ENCODE results near the gene DTWD2.
"Not testable (repeated sequence)": the region's sequence is repeated elsewhere in the genome, so short reads cannot be mapped to it uniquely, and the experiment has no call there.

The DTWD2 gene

DNA sequence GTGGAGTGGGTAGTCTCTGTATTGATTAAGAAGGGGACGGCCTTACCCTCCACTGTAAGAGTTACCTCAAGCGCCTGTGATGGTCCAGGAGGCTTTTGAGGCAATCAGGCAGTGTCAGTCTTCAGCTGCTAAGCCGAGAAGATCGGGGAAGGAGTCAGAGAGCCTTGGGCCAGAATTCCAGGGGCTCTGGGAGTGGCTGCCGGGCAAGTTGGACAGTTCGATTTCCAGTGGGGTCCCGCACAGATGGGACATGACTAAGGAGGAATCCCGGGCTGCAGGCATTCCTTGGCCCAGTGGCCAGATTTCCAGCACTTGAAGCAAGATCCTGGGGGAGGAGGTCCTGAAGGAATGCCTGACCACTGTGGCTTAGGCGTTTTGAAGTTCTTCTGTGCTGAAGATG lies 38.0 kb downstream of the DTWD2 start:
- DNase-seq (ENCODE audit: low read depth) = not testable (repeated sequence)

- DNase-seq (ENCODE audit: low read depth) = no peak
Measured at GRCh38 chr5:118946138-118946800, 42.1 kb downstream of the DTWD2 start.

- no peak for DNase-seq (ENCODE audit: low read depth)
Measured at GRCh38 chr5:118937393-118938061, 50.8 kb downstream of the DTWD2 start.

- no peak for DNase-seq (ENCODE audit: low read depth)
Measured at GRCh38 chr5:118933703-118934102, 54.6 kb downstream of the DTWD2 start.

DNA sequence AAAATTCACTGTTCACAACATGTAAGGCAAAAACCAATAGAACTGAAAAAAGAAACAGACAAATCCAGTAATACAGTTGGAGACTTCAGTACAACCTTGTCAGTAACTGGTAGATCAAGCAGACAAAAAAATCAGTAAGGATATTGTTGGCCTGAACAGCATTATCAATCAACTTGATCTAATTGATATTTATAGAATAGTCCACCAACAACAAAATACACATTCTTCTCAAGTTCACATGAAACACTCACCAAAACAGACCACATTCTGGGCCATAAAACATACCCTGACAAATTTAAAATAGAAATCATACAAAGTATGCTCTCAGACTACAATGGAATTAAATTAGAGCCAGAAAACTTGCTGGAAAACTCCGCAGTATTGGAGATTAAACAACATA lies 56.8 kb downstream of the DTWD2 start:
- DNase-seq (ENCODE audit: low read depth) = no peak

DNA sequence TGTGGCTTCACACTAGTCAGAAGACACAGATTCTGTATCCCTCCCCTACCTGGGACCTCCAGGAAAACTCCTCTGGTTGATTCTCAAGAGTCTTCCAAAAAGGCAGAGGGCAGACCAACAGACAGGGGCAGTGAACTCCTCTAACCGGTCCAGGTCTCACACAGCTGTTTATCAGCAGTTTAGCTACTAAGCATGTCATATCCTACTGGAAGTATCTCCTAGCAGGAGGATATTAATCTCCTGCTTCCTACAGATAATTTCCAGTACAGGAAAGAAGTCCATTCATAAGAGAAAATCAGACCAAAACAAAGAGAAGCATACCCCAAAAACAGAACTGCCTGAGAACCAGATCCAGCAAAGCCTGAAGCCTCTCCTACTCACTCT lies 64.3 kb downstream of the DTWD2 start:
- no peak for DNase-seq (ENCODE audit: low read depth)

- no peak for DNase-seq (ENCODE audit: low read depth)
Measured at GRCh38 chr5:118923295-118924005, 64.9 kb downstream of the DTWD2 start.

DNA sequence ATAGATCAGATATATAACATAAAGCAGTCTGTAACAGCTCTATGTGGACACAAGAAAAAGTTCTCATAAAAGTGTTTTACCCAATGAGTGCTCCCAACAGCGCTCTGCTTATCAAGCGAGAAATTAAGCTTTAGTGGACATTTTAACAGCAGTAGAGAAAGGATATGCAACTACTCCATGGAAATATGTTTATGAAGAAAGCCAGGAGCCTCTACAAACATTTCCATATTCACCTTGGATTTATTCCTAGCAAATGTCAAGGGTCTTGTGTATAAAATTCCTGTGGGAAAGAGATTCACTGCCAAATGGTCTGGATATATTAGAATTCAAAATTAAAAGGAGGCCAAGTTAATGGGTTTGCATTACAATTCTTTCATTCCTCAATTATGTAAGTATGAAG lies 66.5 kb downstream of the DTWD2 start:
- DNase-seq (ENCODE audit: low read depth) = no peak

- DNase-seq (ENCODE audit: low read depth) = no peak
Measured at GRCh38 chr5:118919016-118919415, 69.3 kb downstream of the DTWD2 start.

- DNase-seq (ENCODE audit: low read depth) = no peak
Measured at GRCh38 chr5:118918232-118918631, 70.1 kb downstream of the DTWD2 start.

DNA sequence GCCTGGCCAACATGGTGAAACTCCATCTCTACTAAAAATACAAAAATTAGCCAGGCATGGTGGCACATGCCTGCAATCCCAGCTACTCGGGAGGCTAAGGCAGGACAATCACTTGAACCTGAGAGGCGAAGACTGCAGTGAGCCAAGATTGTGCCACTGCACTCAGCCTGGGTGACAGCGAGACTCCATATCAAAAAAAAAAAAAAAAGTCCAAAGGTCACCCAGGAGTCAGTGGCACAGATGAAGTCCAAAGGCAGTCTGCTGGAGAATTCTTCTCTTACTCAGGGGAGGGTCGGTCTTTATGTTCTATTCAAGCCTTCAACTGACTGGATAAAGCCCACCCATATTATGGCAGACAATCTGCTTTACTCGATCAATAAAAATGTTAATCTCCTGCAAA lies 80.8 kb downstream of the DTWD2 start:
- DNase-seq (ENCODE audit: low read depth) = not testable (repeated sequence)

GRCh38 chr5:118906947-118907346 lies 81.4 kb downstream of the DTWD2 start:
- no peak for DNase-seq (ENCODE audit: low read depth)

DNA sequence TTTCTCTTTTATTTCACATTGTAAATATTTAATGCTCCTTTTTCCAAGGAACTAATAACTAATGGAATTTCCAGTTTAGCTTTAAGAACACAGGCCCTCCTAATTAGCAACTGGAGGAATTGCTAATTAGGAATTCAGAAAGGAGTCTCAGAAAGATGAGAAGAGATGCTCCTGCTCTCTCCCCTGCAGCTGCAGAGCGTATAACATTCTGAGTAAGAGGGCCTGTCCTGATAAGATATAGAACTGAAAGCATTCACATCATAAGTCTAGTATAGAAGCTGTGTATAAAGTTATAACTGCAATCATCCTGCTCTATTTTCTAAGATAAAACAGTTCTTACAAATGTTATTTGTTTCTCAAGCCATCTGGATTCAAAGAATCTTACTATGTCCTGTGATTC lies 83.2 kb downstream of the DTWD2 start:
- DNase-seq (ENCODE audit: low read depth) = no peak

- no peak for DNase-seq (ENCODE audit: low read depth)
Measured at GRCh38 chr5:118902656-118903438, 85.5 kb downstream of the DTWD2 start.

GRCh38 chr5:118894709-118895108 lies 93.6 kb downstream of the DTWD2 start:
- no peak for DNase-seq (ENCODE audit: low read depth)

DNA sequence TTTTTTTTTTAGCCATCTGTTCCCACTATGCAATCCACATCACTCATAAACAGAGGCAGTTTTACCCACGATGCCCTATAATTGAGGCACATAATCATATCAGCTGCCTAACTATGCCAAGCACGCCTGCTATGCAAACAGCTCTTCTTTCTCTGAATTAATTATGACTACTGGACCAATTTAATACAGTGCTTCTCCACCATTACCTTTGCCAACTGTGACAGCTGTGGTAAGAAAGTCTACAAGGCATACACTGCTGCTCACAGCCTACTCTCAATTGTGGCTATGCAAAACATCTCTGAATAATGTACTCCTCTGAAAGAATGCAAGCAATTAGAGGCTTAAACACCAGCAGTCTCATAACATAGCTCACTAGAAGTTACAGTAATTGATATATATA lies 97.1 kb downstream of the DTWD2 start:
- DNase-seq (ENCODE audit: low read depth) = no peak

- no peak for DNase-seq (ENCODE audit: low read depth)
Measured at GRCh38 chr5:118889165-118889564, 99.2 kb downstream of the DTWD2 start.

- no peak for DNase-seq (ENCODE audit: low read depth)
Measured at GRCh38 chr5:118888556-118888955, 99.8 kb downstream of the DTWD2 start.

GRCh38 chr5:118883362-118883761 lies 105.0 kb downstream of the DTWD2 start:
- no peak for DNase-seq (ENCODE audit: low read depth)

DNA sequence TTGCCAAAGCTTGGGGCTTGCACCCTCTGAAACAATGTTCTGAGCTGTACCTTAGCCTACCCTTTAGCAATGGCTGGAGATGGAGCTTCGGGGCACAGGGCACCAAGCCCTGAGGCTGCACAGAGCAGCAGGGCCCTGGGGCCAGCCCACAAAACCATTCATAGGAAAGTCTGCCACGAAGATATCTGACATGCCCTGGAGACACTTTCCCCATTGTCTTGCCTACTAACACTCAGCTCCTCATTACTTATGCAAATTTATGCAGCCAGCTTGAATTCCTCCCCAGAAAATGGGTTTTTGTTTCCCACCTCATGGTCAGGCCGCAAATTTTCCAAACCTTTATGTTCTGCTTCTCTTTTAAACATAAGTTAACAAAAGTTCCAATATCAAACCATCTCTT lies 105.7 kb downstream of the DTWD2 start:
- DNase-seq (ENCODE audit: low read depth) = no peak

- DNase-seq (ENCODE audit: low read depth) = not testable (repeated sequence)
Measured at GRCh38 chr5:118876852-118877251, 111.5 kb downstream of the DTWD2 start.

- DNase-seq (ENCODE audit: low read depth) = no peak
Measured at GRCh38 chr5:118875131-118875530, 113.2 kb downstream of the DTWD2 start.

GRCh38 chr5:118873417-118873816 lies 114.9 kb downstream of the DTWD2 start:
- DNase-seq (ENCODE audit: low read depth) = no peak

Data from stimulated activated CD8-positive, alpha-beta memory T cell treated with anti-CD3 and anti-CD28 coated beads, Interleukin-7, amount 100 ng/mL, for 24 hours (primary cell).